ENCODE data around the gene GSX2.
"Not testable (repeated sequence)": the region's sequence is repeated elsewhere in the genome, so short reads cannot be mapped to it uniquely, and the experiment has no call there.

Gene GSX2

DNA sequence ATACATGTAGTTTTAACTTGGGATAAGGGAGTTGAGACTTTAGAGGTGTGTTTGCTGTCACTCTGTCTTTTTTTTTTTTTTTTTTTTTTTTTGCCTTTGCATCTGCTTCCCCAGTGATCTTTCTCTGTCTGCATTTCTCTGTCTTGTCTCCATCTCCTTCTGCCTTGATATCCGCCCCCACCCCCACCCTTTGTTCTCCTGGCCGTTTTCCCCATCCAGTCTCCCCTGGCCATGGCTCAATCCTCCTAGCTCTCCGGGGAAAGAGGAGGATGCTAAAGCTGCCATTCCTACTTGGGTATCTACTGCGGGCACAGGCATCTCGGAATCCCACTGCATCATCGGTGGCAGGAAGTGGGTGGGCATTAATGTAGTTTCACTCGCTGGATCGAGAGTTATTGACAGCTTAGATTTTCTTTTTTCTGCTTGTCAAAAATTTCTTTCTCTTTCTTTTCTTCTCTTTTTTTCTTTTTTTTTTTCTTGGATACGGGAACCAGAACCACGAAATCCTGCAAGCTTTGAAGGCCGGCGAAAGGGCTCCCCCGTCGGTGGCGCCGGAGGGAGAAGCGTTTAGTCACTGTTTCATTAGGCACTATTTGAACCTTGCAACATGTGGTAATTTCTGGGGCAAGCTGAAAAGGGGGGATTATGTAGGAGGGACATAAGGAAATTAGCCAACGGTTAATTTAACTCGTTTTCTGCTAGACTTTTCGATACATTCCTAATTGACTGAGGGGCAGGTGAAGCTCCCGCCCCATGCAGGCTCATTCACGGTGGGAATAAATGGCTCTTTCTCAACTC, 8.2 kb downstream of the GSX2 start:
- DNase-seq = no peak

GRCh38 chr4:54109241-54110018, 9.5 kb downstream of the GSX2 start:
- no peak for DNase-seq

- no peak for DNase-seq
These were observed 10.1 kb downstream of the GSX2 start for GRCh38 chr4:54110019-54110416.

DNA sequence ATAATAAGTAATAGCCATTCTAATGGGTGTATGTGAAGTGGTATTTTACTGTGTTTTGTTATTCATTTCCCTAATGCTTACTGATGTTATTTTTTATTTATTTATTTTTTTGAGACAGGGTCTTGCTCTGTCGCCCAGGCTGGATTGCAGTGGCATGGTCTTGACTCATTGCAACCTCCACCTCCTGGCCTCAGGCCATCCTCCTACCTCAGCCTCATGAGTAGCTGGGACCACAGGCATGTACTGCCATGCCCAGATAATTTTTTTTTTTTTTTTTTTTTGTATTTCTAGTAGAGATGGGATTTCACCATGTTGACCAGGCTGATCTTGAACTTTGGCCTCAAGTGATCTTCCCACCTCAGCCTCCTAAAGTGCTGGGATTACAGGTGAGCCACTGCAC, 13.2 kb downstream of the GSX2 start:
- DNase-seq = not testable (repeated sequence)

- not testable (repeated sequence) for DNase-seq
These were observed 16.3 kb downstream of the GSX2 start for GRCh38 chr4:54116246-54116645.

- no peak for DNase-seq
These were observed 19.1 kb downstream of the GSX2 start for GRCh38 chr4:54118850-54119589.

DNA sequence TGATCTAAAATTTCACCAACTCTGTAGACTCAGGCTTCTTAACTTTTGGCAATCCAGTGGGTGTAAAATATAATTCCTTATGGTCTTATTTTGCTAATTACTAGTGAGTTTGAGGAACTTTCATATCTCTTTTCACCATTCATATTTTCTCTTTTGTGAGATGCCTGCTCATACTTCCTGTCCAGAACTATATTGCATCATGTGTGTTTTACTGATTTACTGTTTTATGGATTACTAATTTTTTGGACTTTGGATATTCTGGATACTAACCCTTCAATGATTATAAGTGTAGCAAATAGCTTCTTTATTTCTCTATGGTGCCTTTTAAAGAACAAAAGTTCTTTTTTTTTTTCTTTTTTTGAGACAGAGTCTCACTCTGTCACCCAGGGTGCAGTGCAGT, 20.6 kb downstream of the GSX2 start:
- DNase-seq = no peak

GRCh38 chr4:54127660-54128059, 27.7 kb downstream of the GSX2 start:
- no peak for DNase-seq

GRCh38 chr4:54128694-54129093, 28.7 kb downstream of the GSX2 start:
- DNase-seq = not testable (repeated sequence)

DNA sequence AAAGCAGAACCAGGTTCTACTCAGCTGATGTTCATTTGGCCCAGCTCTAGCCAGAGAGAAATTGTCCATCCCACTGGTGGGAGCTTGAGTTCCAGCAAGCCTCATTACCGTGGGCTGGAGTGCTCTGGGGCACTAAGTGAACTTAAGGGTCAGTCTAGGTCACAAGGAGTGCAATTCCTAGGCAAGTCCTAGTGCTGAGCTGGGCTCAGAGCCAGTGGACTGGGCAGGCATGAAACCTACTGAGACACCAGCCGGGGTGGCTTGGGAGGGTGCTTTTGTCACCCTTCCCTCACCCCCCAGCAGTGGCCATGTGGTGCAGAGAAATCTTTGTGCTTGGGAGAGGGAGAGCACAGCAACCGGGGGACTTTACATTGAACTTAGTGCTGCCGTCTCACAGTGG, 39.4 kb downstream of the GSX2 start:
- DNase-seq = no peak

GRCh38 chr4:54140287-54140686, 40.3 kb downstream of the GSX2 start:
- no peak for DNase-seq

- DNase-seq = no peak
These were observed 44.2 kb downstream of the GSX2 start for GRCh38 chr4:54144199-54144598.

DNA sequence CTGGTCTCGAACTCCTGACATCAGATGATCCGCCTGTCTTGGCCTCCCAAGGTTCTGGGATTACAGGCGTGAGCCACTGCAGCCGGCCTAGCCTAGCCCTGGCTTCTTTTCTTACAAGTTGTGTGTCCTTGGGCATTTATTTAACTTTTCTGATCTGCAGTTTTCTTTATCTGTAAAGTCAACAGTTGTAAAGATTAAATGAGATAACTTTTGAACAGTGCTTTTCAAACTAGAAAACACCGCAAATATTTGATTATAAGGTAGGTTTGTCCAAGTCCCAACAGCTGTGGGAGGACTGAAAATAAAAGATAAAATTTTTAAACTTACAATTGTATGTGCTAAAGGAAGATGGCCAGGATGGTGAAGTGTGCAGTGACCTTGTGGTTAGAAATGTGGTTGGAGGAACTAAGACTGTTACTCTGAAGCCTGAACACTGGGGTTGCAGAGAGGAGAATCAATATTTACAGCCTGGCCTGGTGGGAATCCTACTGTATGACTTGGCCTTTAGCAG, 44.8 kb downstream of the GSX2 start:
- no peak for DNase-seq

DNA sequence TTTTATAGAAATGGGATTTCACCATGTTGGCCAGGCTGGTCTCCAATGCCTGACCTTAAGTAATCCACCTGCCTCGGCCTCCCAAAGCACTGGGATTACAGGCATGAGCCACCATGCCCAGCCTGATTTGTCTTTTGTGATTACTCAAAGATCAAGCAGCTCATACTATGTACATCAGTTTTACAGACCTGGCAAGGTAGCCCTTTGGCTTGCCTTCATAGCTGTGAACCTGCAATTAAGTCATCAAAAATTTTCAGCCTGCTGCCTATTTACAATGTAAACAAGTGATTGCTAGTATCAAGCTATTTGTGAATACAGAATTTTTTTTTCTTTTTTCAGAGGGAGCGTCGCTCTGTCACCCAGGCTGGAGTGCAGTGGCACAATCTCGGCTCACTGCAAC, 46.2 kb downstream of the GSX2 start:
- no peak for DNase-seq

- DNase-seq = no peak
These were observed 49.4 kb downstream of the GSX2 start for GRCh38 chr4:54149323-54149722.

Data from CD4-positive, alpha-beta T cell treated with Interferon gamma for 1 hour (primary cell).